GM12878 (cell line): ENCODE results near the gene IGHMBP2. TPM values are rescaled to one million over a fixed set of nuclear protein-coding genes. Genes with fewer than 3 reads are reported as not detected.

Experiments
- ATAC-seq: fragments of 200-7000 bp; cut with Tn5 transposase; 3 replicates; pipeline ENCODE4 v1.9.1; 2020; ENCODE audit warnings: mild to moderate bottlenecking, moderate library complexity
- BruUV-seq: library from RNA; stranded (reverse); fragments of 400-500 nt; replicated peaks from 2 replicates; lab custom pipeline; 2021; lab: Mats Ljungman, UMichigan
- CTCF ChIA-PET: fragments of 300-600 bp; sonication (Branson Sonifier 250); formaldehyde crosslinking; extraction: SDS; loops from one replicate; lab custom pipeline; 2021; ENCODE audit warnings: inconsistent platforms; lab: Yijun Ruan, JAX
- POLR2A ChIA-PET: fragments of 350-600 bp; formaldehyde crosslinking; extraction: SDS; loops from one replicate; lab custom pipeline; 2021; ENCODE audit warnings: inconsistent platforms; lab: Charles Lee
- RAD21 ChIA-PET: fragments of 300-600 bp; sonication (Branson Sonifier 250); formaldehyde crosslinking; loops from one replicate; lab custom pipeline; 2023; ENCODE audit warnings: antibody characterized with exemption; ENCODE audit not compliant: unreplicated experiment; lab: Charles Lee
- SMC1A ChIA-PET: fragments of 300-600 bp; sonication (Branson Sonifier 250); formaldehyde crosslinking; loops from one replicate; lab custom pipeline; 2023; ENCODE audit not compliant: unreplicated experiment, uncharacterized antibody; lab: Charles Lee
- DNase-seq: peaks from one replicate; pipeline ENCODE4 v3.0.0-alpha.2; 2011; ENCODE audit warnings: low read depth, low spot score
- FAIRE-seq: peaks from 3 replicates; lab custom pipeline; 2011; peaks lifted over from hg19 to GRCh38; lab: Jason Lieb, UNC
- H2AFZ ChIP-seq: 2 replicates; pipeline ENCODE4 v1.6.0; 2011; ENCODE audit warnings: low read depth, low read length, control low read depth; ENCODE audit not compliant: control insufficient read depth
- H3K27ac ChIP-seq: 2 replicates; pipeline ENCODE4 v1.5.1; 2011; ENCODE audit warnings: control low read depth; ENCODE audit not compliant: control insufficient read depth, insufficient read depth
- H3K27me3 ChIP-seq, 2 experiments: replicated peaks in 1 of 2; 2 replicates each; pipeline versions ENCODE4 v1.6.0 to v1.6.1; 2011; ENCODE audit warnings: low read length in 1 of 2; ENCODE audit not compliant: control insufficient read depth in 2 of 2, insufficient read depth in 2 of 2
- H3K36me3 ChIP-seq, 2 experiments: 2 replicates each; pipeline ENCODE4 v1.5.1; 2011; ENCODE audit warnings: low read length in 1 of 2; ENCODE audit not compliant: control insufficient read depth in 2 of 2, insufficient read depth in 2 of 2
- H3K4me1 ChIP-seq: 2 replicates; pipeline ENCODE4 v1.6.1; 2011; ENCODE audit warnings: mild to moderate bottlenecking, low read length, moderate library complexity, mixed read lengths; ENCODE audit not compliant: control insufficient read depth, insufficient read depth
- H3K4me2 ChIP-seq: 2 replicates; pipeline ENCODE4 v1.6.0; 2011; ENCODE audit warnings: control low read depth; ENCODE audit not compliant: control insufficient read depth, insufficient read depth
- H3K4me3 ChIP-seq: fragments of 200-600 bp; sonication (generic); 2 replicates; pipeline ENCODE4 v1.5.1; 2016
- H3K79me2 ChIP-seq: 2 replicates; pipeline ENCODE4 v1.6.0; 2011; ENCODE audit warnings: low read length; ENCODE audit not compliant: control insufficient read depth, insufficient read depth
- H3K9ac ChIP-seq: 2 replicates; pipeline ENCODE4 v1.8.0; 2011; ENCODE audit warnings: low read length, control low read depth, mixed read lengths; ENCODE audit not compliant: control insufficient read depth, insufficient read depth
- H3K9me3 ChIP-seq: replicated peaks from 3 replicates; pipeline ENCODE4 v1.5.1; 2011; ENCODE audit warnings: mild to moderate bottlenecking, low read length; ENCODE audit not compliant: control insufficient read depth, insufficient read depth
- H4K20me1 ChIP-seq: 2 replicates; pipeline ENCODE4 v1.6.0; 2011; ENCODE audit not compliant: control insufficient read depth, insufficient read depth
- ASH2L ChIP-seq: fragments of 300-600, 200-600 bp; sonication (generic); IDR thresholded peaks from 2 replicates; pipeline ENCODE4 v1.6.1; 2017; ENCODE audit warnings: low read depth, mild to moderate bottlenecking, borderline replicate concordance
- BCL3 ChIP-seq: IDR thresholded peaks from 2 replicates; pipeline ENCODE4 v1.6.1; 2011; ENCODE audit warnings: borderline replicate concordance, low read depth, mild to moderate bottlenecking, moderate library complexity, low read length; ENCODE audit not compliant: insufficient read depth, poor library complexity, severe bottlenecking
- CBX3 ChIP-seq: fragments of 200-600 bp; sonication (generic); IDR thresholded peaks from 2 replicates; pipeline ENCODE4 v1.6.1; 2016; ENCODE audit warnings: low read depth, borderline replicate concordance
- DPF2 ChIP-seq: fragments of 450-650 bp; IDR thresholded peaks from 2 replicates; pipeline ENCODE4 v1.6.1; 2017; ENCODE audit warnings: mild to moderate bottlenecking
- NR2F1 ChIP-seq: fragments of 450-650 bp; conservative IDR thresholded peaks from 2 replicates; pipeline ENCODE4 v1.6.1; 2017; ENCODE audit warnings: mild to moderate bottlenecking
- RELA ChIP-seq: fragments of 450-650 bp; IDR thresholded peaks from 2 replicates; pipeline ENCODE4 v1.8.0; 2014; ENCODE audit warnings: borderline replicate concordance; ENCODE audit not compliant: partially characterized antibody
- TBL1XR1 ChIP-seq: IDR thresholded peaks from 2 replicates; pipeline ENCODE4 v1.6.1; 2012; ENCODE audit warnings: low read depth, low read length, improper control_type of control experiment
- WRNIP1 ChIP-seq: IDR thresholded peaks from 2 replicates; pipeline ENCODE4 v1.6.1; 2011; ENCODE audit warnings: low read depth, low read length, improper control_type of control experiment, borderline replicate concordance
- WGBS: methylation state at CpG from one replicate; pipeline ENCODE4 v1.1.6; 2016; ENCODE audit warnings: low lambda C conversion rate; ENCODE audit not compliant: insufficient replicate concordance, insufficient coverage; ENCODE audit errors: missing lambda C conversion rate; 5-methylcytosine and 5-hydroxymethylcytosine counted together
- in situ Hi-C: fragments of 300-500 bp; cut with MboI; formaldehyde crosslinking; loops from 9 replicates; pipeline ENCODE4 v1.14.3; 2018; ENCODE audit warnings: mixed read lengths
- intact Hi-C: fragments of 100-400 bp; cut with micrococcal nuclease; formaldehyde crosslinking; loops from one replicate; pipeline ENCODE4 v1.14.2; 2022; ENCODE audit not compliant: unreplicated experiment
- polyA plus RNA-seq, 11 experiments: library from polyadenylated mRNA; depleted of rRNA in 4 of 11; unstranded in 6 of 11; stranded (reverse) in 5 of 11; fragments of >200 nt; fragmentation: Nextera tagmentation in 4 of 11; fragmentation: Illumina TruSeq in 1 of 11; extraction: Ambion mirVana in 4 of 11; extraction: Trizol in 1 of 11; gene quantifications; 1 replicate in 1 of 11; 2 replicates in 10 of 11; pipeline versions ENCODE4 v1.2.1 to v1.2.3, GENCODE V29; 2011 to 2016; ENCODE audit warnings: inconsistent platforms in 2 of 11, missing spikeins in 2 of 11, low read depth in 1 of 11
- total RNA-seq, 4 experiments: library from RNA; depleted of rRNA in 3 of 4; stranded (reverse); fragments of >200 nt in 3 of 4; fragmentation: Illumina TruSeq in 1 of 4; extraction: Trizol in 1 of 4; gene quantifications; 2 replicates each; pipeline versions ENCODE4 v1.2.1 to v1.2.3, GENCODE V29; 2013 to 2021
- TF ChIP-seq, protein P1 (sequence below): fragments of 450-650 bp; IDR thresholded peaks from 2 replicates; pipeline ENCODE4 v1.6.1; 2016; ENCODE audit warnings: mild to moderate bottlenecking
- TF ChIP-seq, protein P2 (sequence below): fragments of 450-650 bp; formaldehyde crosslinking; IDR thresholded peaks from 2 replicates; pipeline ENCODE4 v1.5.0; 2022; ENCODE audit warnings: mild to moderate bottlenecking, missing genetic modification characterization

IGHMBP2 gene
- total and polyA plus RNA-seq, 10 of the 15 experiments (the other 5 are each of a cell fraction or from before 2014, with no cell fraction given): 1.4 to 20.1 (median 11.2) TPM

GRCh38 chr11:68863553-68864265 is 40.0 kb upstream of the IGHMBP2 start:
- in situ Hi-C loops (no loop called here), intact Hi-C loops (no loop called here)
- FAIRE-seq (no peak), ATAC-seq (no peak), DNase-seq (no peak)
- H3K27ac ChIP-seq: no peak overlapping the region
- no peaks in the 10 kb centered on the region for H4K20me1 ChIP-seq
- H3K36me3 ChIP-seq: no peaks in the 10 kb centered on the region
- no peaks in the 10 kb centered on the region for H3K27me3 ChIP-seq
- no peak for TF ChIP-seq DPF2
- 30% methylated on average over 3 of the region's 3 CpGs for WGBS
- H2AFZ ChIP-seq: no peak overlapping the region
- no peak overlapping the region for H3K9ac ChIP-seq
- no peaks in the 10 kb centered on the region; the same call in 2 of the 3 replicates for H3K9me3 ChIP-seq
- H3K4me2 ChIP-seq: no peak overlapping the region
- no peaks in the 10 kb centered on the region for H3K4me1 ChIP-seq
- ChIA-PET CTCF (no interaction called here), SMC1A (no interaction called here), POLR2A (no interaction called here), RAD21 (no interaction called here)
- no TSS peak for BruUV-seq
- H3K4me3 ChIP-seq: no peak overlapping the region
- no peaks in the 10 kb centered on the region for H3K79me2 ChIP-seq

GRCh38 chr11:68865241-68865640 is 38.5 kb upstream of the IGHMBP2 start:
- in situ Hi-C loops: no loop called here
- BruUV-seq: no TSS peak
- no peaks in the 10 kb centered on the region for H3K36me3 ChIP-seq
- no peak for FAIRE-seq
- no peaks in the 10 kb centered on the region for H3K27me3 ChIP-seq
- H3K4me3 ChIP-seq: no peak overlapping the region
- H3K79me2 ChIP-seq: no peaks in the 10 kb centered on the region
- 44% methylated on average over 11 of the region's 11 CpGs for WGBS
- no peaks in the 10 kb centered on the region for H4K20me1 ChIP-seq
- ChIA-PET POLR2A (no interaction called here), CTCF (no interaction called here), SMC1A (no interaction called here), RAD21 (no interaction called here)
- ATAC-seq: no peak
- intact Hi-C loops: no loop called here
- no peak overlapping the region for H2AFZ ChIP-seq
- no peak for DNase-seq
- no peak overlapping the region for H3K27ac ChIP-seq
- H3K4me1 ChIP-seq: no peaks in the 10 kb centered on the region; the same call in 1 of the 2 replicates
- no peak overlapping the region for H3K9ac ChIP-seq
- no peak overlapping the region for H3K4me2 ChIP-seq
- H3K9me3 ChIP-seq: no peaks in the 10 kb centered on the region; the same call in 2 of the 3 replicates
- no peak for TF ChIP-seq WRNIP1
- TF ChIP-seq, protein P1, sequence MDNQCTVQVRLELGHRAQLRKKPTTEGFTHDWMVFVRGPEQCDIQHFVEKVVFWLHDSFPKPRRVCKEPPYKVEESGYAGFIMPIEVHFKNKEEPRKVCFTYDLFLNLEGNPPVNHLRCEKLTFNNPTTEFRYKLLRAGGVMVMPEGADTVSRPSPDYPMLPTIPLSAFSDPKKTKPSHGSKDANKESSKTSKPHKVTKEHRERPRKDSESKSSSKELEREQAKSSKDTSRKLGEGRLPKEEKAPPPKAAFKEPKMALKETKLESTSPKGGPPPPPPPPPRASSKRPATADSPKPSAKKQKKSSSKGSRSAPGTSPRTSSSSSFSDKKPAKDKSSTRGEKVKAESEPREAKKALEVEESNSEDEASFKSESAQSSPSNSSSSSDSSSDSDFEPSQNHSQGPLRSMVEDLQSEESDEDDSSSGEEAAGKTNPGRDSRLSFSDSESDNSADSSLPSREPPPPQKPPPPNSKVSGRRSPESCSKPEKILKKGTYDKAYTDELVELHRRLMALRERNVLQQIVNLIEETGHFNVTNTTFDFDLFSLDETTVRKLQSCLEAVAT: no peak
- no peak for TF ChIP-seq CBX3
- TF ChIP-seq, protein P2, sequence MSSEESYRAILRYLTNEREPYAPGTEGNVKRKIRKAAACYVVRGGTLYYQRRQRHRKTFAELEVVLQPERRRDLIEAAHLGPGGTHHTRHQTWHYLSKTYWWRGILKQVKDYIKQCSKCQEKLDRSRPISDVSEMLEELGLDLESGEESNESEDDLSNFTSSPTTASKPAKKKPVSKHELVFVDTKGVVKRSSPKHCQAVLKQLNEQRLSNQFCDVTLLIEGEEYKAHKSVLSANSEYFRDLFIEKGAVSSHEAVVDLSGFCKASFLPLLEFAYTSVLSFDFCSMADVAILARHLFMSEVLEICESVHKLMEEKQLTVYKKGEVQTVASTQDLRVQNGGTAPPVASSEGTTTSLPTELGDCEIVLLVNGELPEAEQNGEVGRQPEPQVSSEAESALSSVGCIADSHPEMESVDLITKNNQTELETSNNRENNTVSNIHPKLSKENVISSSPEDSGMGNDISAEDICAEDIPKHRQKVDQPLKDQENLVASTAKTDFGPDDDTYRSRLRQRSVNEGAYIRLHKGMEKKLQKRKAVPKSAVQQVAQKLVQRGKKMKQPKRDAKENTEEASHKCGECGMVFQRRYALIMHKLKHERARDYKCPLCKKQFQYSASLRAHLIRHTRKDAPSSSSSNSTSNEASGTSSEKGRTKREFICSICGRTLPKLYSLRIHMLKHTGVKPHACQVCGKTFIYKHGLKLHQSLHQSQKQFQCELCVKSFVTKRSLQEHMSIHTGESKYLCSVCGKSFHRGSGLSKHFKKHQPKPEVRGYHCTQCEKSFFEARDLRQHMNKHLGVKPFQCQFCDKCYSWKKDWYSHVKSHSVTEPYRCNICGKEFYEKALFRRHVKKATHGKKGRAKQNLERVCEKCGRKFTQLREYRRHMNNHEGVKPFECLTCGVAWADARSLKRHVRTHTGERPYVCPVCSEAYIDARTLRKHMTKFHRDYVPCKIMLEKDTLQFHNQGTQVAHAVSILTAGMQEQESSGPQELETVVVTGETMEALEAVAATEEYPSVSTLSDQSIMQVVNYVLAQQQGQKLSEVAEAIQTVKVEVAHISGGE (CRISPR knock-in tag): no peak
- TF ChIP-seq TBL1XR1: no peak
- no peak for TF ChIP-seq BCL3
- TF ChIP-seq ASH2L: no peak
- TF ChIP-seq RELA: no peak
- TF ChIP-seq NR2F1: no peak
